HUES48 (cell line): ENCODE data around the gene UNC13D.
A peak's percentile ranks its signal among the peaks of the same experiment; 100 is the strongest.

ENCODE experiments used
- H3K27ac ChIP-seq: one replicate; pipeline ENCODE4 v1.7.0; 2013; ENCODE audit warnings: low read depth, low read length, inconsistent platforms
- H3K27me3 ChIP-seq: 2 replicates; pipeline ENCODE4 v1.6.1; 2013; ENCODE audit warnings: mild to moderate bottlenecking, low read length; ENCODE audit not compliant: control insufficient read depth, insufficient read depth
- H3K36me3 ChIP-seq: 2 replicates; pipeline ENCODE4 v1.6.1; 2013; ENCODE audit warnings: low read length; ENCODE audit not compliant: control insufficient read depth, insufficient read depth
- H3K4me1 ChIP-seq: 2 replicates; pipeline ENCODE4 v1.6.1; 2013; ENCODE audit warnings: mild to moderate bottlenecking, low read length; ENCODE audit not compliant: control insufficient read depth, insufficient read depth
- H3K4me3 ChIP-seq: 2 replicates; pipeline ENCODE4 v1.5.1; 2013; ENCODE audit warnings: mild to moderate bottlenecking, low read depth, low read length
- H3K9ac ChIP-seq: 2 replicates; pipeline ENCODE4 v1.6.1; 2013; ENCODE audit warnings: mild to moderate bottlenecking, low read depth, low read length, moderate library complexity
- H3K9me3 ChIP-seq: 2 replicates; pipeline ENCODE4 v1.6.1; 2013; ENCODE audit warnings: low read length; ENCODE audit not compliant: control insufficient read depth, insufficient read depth

UNC13D gene

DNA sequence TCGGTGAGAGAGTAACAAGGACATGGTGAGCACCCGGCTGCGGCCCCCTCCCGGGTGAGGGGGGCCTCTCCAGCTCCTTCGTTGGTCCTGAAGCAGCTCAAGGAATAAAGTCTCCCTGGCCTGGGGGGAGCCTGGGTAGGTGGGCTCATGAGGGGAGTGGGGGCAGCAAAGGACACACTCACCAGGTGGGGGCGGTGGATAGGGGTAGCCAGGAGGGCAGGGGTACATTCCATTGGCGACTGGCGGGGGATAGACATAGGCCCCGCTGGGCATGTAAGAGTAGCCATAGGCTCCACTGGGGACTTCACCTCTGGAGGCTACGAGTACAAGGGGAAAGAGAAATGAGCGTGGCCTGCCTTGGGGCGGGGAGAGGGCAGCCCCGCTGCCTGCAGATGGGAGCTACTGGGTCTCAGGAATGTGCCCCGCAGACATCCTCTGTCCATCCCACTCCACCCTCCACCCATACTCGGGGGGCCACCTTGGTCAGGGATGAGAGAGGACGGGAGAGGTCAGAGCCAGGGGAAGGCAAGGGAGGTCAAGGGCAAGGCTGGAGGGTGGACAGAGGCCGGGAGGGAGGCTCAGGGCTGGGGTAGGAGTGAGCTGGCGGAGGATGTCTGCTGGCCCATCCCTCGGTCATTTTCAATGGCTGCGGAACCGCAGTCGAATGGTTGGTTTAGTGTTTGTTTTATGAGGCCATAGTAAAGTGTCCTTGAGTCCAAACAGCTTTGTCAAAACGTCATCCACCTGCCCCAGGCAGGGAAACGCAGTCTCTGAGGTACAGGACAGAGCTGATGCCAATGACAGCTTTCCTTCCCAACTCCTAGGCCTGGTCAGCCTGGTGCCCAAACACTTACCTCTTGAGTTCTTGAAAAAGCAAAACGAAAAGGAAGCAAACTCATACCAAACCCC is 3.7 kb upstream of the UNC13D start:
- Histone ChIP-seq H3K36me3 (peaks cover 52% of the 10 kb centered on the region), H3K9ac (no peak overlapping the region), H3K4me1 (peaks cover 7% of the 10 kb centered on the region; the same call in 1 of the 2 replicates), H3K27me3 (no peaks in the 10 kb centered on the region), H3K9me3 (no peaks in the 10 kb centered on the region), H3K4me3 (no peak overlapping the region), H3K27ac (no peak overlapping the region)

DNA sequence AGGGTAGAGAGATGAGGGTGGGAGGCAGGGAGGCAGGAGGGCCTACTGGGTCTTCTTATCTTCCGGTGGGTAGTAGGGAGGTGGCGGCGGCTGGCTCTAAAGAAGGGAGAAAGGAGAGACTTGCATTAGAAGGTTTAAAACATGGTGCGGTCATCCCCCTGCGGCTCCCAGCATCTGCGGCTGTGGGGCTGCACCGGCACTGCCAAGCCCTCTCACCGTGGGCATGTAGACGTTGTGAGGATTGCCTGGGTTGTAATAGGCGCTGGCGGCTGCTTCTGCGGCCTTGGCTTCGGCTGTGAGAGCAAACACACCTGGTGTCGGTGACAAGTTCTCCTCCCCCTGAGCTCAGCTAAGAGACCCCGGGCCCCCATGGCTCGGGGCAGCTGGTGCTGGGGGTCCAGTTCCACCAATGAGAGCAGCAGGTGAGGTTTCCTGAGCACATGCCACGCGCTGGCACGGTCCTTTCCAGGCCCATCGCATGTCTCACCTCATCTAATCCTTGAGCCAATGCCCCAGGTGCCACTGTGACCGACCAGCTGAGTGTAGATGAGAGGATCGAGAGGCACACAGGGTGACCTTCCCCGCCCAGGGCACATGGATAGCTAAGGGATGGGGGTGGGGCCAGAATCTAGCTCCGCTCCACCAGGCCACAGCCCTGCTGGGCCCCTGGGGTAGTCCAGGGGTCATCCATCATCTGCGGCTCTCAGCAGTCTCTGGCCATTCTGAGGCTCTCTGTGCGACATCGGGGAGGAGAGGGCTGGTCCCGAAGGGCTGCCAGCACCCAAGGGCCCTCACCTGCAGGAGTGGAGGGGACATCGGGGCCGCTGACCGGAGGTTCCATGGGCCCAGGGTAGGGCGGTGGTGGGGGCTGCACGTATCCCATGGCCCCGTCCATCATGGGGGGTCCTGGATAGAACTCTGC is 2.7 kb upstream of the UNC13D start:
- Histone ChIP-seq H3K4me3 (no peak overlapping the region), H3K9me3 (no peaks in the 10 kb centered on the region), H3K27me3 (no peaks in the 10 kb centered on the region), H3K27ac (no peak overlapping the region), H3K4me1 (peaks cover 7% of the 10 kb centered on the region; the same call in 1 of the 2 replicates), H3K36me3 (peaks cover 49% of the 10 kb centered on the region), H3K9ac (no peak overlapping the region)

DNA sequence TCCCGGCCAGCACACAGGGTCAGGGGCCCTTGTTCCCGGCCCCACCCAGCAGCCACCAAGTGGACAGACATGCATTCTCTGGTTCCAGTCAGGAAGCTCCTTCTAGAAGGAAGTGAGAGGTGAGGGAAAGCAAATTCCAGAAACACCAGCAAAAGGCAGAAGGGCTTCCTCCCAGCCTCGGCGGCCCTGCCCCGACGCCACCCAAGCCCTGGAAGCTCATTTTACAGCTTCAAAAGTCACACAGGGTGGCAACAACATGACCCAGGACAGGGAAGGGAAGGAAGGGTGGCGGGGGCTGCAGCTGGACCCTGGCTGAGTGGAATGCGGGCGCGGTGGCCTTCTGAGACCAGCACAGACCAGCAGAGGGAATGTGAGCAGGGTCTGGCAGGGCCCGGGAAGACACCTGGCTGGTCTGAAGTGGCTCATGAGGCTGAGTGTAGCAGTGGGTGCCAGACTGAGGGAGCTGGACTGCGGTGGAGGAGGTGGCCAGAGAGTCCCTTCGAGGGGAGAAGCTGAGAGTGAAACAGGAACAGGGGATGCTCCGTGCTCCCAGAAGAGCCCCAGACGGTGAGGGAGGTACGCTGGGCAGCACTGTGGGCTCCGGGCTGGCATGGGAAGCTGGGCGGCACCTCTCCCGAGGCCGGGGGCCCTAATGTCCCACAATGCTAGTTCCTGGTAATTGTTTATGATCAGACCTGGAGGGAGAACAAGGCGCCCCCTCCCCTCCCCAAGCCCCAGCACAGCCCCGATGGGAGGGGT is 1.9 kb upstream of the UNC13D start:
- Histone ChIP-seq H3K9ac (no peak overlapping the region), H3K27ac (no peak overlapping the region), H3K9me3 (no peaks in the 10 kb centered on the region), H3K36me3 (peaks cover 44% of the 10 kb centered on the region), H3K4me3 (no peak overlapping the region), H3K27me3 (no peaks in the 10 kb centered on the region), H3K4me1 (peaks cover 7% of the 10 kb centered on the region; the same call in 1 of the 2 replicates)

DNA sequence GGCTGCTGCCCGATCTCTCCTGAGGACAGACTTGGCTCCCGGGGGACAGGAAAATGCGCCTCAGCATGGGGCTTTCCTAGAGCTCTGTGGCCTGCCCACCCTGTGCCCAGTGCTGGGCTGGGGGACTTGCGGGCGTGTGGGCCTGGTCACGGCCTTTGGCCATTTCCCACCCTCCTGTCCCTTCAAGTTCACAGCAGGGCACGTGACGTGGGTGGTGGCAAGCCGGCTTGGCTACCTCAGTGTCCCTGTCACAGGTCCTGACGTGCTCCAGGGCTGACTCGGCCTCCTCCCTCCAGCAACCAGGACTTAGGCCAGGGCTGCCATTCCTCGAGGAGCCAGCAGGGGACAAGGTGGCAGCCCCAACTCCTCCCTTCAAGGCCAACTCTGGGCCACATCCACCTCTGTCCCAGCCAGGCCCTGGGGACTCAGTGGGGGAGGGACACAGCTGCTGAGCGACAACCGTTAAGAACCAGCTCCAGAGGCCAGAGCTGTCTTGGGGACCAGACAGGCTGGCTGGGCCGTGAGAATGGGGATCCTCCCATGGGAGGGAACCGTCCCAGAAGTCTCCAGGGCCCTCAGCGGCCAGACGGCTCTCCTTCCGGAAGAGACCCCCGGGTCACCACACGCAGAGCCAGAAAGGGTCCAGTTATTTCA is 981 bp upstream of the UNC13D start:
- peaks cover 36% of the 10 kb centered on the region for H3K36me3 ChIP-seq
- H3K27ac ChIP-seq, result peak overlapping the region; percentile 8
- no peak overlapping the region for H3K4me3 ChIP-seq
- H3K4me1 ChIP-seq, result peaks cover 7% of the 10 kb centered on the region; the same call in 1 of the 2 replicates
- no peaks in the 10 kb centered on the region for H3K27me3 ChIP-seq
- no peaks in the 10 kb centered on the region for H3K9me3 ChIP-seq
- no peak overlapping the region for H3K9ac ChIP-seq

DNA sequence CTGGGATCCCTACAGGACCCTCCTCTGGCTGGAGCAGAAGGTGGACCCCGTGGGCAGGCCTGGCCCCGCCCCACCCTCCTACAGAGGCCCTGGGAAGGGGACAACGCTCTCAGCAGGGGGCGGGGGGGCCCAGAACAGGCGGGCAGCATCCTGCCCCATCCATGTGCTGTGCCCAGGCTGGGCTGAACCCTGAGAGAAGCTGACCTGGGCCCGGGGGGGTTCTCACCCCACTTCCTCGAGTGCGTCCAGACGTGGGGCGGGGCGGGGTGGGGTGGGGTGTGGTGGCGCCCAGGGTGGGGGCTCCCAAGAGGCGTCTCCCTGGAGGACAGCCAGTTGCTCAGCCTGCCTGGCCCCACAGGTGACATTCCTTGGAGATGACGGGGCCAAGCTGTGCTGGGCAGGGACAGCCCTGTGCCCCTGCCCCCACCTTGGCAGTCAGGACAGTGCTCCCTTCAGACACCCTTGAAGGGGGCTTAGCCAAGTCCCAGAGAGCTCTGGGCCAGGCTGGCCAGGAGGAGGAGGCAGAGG is 390 bp upstream of the UNC13D start:
- Histone ChIP-seq H3K27ac (peak overlapping the region; percentile 8), H3K9me3 (no peaks in the 10 kb centered on the region), H3K36me3 (peaks cover 32% of the 10 kb centered on the region), H3K4me3 (no peak overlapping the region), H3K27me3 (no peaks in the 10 kb centered on the region), H3K9ac (no peak overlapping the region), H3K4me1 (peaks cover 7% of the 10 kb centered on the region; the same call in 1 of the 2 replicates)

DNA sequence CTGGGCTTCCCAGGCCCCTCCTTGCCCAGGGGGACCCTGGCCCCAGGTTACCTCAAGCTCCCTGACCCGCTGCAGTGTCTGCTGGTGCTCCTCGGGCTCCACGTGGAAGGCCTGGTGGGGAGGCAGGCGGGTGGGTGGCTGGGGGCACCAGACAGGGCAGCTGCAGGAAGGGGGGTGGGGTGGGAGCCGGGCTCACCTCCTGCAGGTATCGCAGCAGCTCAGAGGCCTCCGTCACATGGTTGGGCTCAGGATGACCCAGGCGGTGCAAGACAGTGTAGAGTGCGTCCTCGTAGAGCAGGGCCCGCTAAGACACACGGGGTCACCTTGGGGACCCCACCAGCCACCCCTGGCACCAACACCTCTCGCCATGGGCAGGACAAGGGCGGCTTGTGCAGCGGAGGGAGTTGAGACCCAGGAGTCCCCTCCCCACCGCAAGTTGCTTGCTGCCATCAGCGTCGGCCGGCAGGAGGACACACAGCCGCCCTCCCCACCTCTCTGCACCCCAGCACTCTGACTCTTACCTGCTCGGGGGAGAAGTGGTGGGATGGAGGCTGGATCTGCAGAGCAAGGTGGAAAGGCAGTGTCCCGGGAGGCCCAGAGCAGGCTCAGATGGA is 1.1 kb downstream of the UNC13D start:
- H3K36me3 ChIP-seq, result peaks cover 22% of the 10 kb centered on the region
- H3K4me3 ChIP-seq, result no peak overlapping the region
- no peaks in the 10 kb centered on the region for H3K9me3 ChIP-seq
- H3K9ac ChIP-seq, result no peak overlapping the region
- no peak overlapping the region for H3K27ac ChIP-seq
- H3K27me3 ChIP-seq, result no peaks in the 10 kb centered on the region
- H3K4me1 ChIP-seq, result peaks cover 7% of the 10 kb centered on the region; the same call in 1 of the 2 replicates

DNA sequence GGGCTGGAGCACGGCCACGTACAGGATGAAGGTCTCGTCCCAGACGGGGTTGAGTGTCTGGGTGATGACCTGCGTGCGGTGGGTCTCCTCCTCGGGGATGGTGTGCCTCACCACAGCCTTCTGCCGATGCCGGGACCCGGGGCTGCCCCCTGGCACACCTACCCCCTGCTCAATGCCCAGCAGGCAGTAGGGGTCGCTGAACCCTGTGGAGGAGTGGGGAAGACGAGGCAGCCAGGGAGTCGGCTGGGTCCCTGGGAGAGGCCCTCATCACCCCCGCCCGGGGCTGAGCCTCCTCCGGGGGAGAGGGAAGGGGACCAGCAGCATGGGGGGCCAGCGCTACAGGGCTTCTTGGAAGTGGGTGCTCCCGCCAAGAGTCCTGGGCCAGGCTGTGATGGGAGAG is 1.8 kb downstream of the UNC13D start:
- Histone ChIP-seq H3K9me3 (no peaks in the 10 kb centered on the region), H3K27ac (no peak overlapping the region), H3K27me3 (no peaks in the 10 kb centered on the region), H3K4me1 (peaks cover 7% of the 10 kb centered on the region; the same call in 1 of the 2 replicates), H3K4me3 (no peak overlapping the region), H3K9ac (no peak overlapping the region), H3K36me3 (peaks cover 15% of the 10 kb centered on the region)

DNA sequence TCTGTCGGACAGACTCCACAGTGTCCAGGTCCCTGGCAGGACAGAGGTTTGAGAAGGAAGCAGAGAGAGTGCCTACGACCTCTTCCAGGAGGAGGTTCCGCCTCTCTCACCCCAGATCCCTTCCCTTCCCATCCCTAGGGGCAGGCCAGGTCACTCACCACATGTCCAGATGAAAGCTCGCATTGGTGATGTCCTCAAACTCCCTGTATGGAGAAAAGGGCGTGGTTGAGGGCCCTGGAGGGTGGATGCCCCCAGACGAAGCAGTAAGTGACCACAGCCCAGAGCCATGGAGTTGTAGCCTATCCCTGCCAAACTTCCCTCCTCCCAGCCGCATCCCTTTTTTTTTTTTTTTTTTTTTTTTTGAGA is 3.4 kb downstream of the UNC13D start:
- no peaks in the 10 kb centered on the region for H3K27me3 ChIP-seq
- H3K4me3 ChIP-seq, result no peak overlapping the region
- no peaks in the 10 kb centered on the region for H3K9me3 ChIP-seq
- H3K27ac ChIP-seq, result no peak overlapping the region
- no peaks in the 10 kb centered on the region for H3K36me3 ChIP-seq
- peaks cover 7% of the 10 kb centered on the region; the same call in 1 of the 2 replicates for H3K4me1 ChIP-seq
- no peak overlapping the region for H3K9ac ChIP-seq

DNA sequence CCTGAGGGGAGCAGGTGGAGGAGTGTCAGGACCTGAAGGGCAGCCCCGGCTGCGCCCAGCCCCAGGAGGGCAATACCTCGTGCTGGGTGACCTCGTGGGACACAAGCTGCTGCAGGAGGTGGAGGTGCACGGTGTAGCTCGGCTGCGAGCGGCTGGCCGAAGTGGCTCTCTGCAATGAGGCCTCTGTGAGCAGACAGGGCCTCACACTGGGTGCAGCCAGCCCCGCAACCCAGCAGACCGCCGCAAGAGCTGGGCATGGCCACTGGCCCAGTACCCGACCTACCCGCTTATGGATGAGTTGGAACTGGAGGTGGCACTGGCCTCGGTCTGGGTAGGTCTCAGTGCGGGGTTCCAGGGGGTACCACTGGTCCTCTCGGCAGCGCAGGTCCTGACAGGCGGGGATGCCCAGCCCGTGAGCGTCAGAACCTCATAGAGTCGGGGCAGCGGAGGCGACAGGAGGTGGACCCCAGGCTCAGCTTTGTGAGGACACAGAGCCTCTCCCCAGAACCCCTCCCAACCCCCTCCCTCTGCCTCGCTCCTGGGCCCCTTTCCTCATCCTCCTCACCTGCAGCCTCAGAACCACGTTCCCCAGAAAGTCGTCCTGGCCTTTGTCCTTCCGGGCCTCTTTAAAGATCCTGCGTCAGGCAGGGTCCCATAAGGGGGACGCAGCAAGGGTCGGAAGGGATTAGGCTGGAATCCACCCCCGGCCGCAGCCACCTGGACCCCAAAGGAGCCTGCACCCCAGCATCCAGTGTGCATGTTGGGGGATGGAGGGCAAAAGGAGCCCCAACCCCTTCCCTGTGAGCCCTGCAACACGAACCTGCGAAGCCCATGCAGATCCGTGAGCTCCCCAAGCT is 4.0 kb downstream of the UNC13D start:
- H3K4me3 ChIP-seq, result no peak overlapping the region

More for the DNA sequence above, 4.0 kb downstream of the UNC13D start:
- Histone ChIP-seq H3K27me3 (no peaks in the 10 kb centered on the region), H3K36me3 (no peaks in the 10 kb centered on the region), H3K9me3 (no peaks in the 10 kb centered on the region), H3K9ac (no peak overlapping the region), H3K4me1 (peaks cover 4% of the 10 kb centered on the region; the same call in 1 of the 2 replicates), H3K27ac (no peak overlapping the region)
